K562 (cell line): ENCODE results near the gene ABITRAM.

Experiments used
- CBFB ChIP-seq: sonication (generic); formaldehyde crosslinking; IDR thresholded peaks from 2 replicates; pipeline ENCODE4 v1.4.0; 2020; ENCODE audit warnings: mild to moderate bottlenecking, missing genetic modification reagents
- CREB1 ChIP-seq, 2 experiments: sonication (generic) in 1 of 2; formaldehyde crosslinking in 1 of 2; IDR thresholded peaks; 2 replicates each; pipeline versions ENCODE4 v1.6.1 to v1.8.0; 2012 to 2022; ENCODE audit warnings: inconsistent platforms in 1 of 2, mild to moderate bottlenecking in 1 of 2, missing genetic modification reagents in 1 of 2, moderate library complexity in 1 of 2
- ELF4 ChIP-seq: fragments of 450-650 bp; formaldehyde crosslinking; IDR thresholded peaks from 2 replicates; pipeline ENCODE4 v1.4.0; 2022; ENCODE audit warnings: missing genetic modification characterization
- FOXA3 ChIP-seq, 2 experiments: fragments of 450-650 bp in 1 of 2; sonication (generic) in 1 of 2; formaldehyde crosslinking; IDR thresholded peaks in 1 of 2; conservative IDR thresholded peaks in 1 of 2; 2 replicates each; pipeline versions ENCODE4 v1.4.0 to v1.8.0; 2020 to 2022; ENCODE audit warnings: mild to moderate bottlenecking in 2 of 2, missing genetic modification reagents in 1 of 2
- GMEB1 ChIP-seq: fragments of 250-450 bp; sonication (Bioruptor Pico); IDR thresholded peaks from 2 replicates; pipeline ENCODE4 v1.4.0; 2020; ENCODE audit warnings: mild to moderate bottlenecking
- GTF2E2 ChIP-seq: fragments of 200-800 bp; sonication (Bioruptor generic); IDR thresholded peaks from 2 replicates; pipeline ENCODE4 v1.6.1; 2016; ENCODE audit warnings: missing genetic modification characterization, missing compliant biosample characterization
- MAFG ChIP-seq: fragments of 450-650 bp; conservative IDR thresholded peaks from 2 replicates; pipeline ENCODE4 v1.6.1; 2016; ENCODE audit warnings: missing genetic modification characterization, missing compliant biosample characterization
- POLR2A ChIP-seq: fragments of 450-650 bp; conservative IDR thresholded peaks from 2 replicates; pipeline ENCODE4 v1.6.1; 2016
- U2AF2 ChIP-seq: fragments of 200-400 bp; formaldehyde crosslinking; optimal IDR thresholded peaks from 2 replicates; pipeline ENCODE3; 2017; ENCODE audit warnings: low read depth, mild to moderate bottlenecking, low read length
- ZNF121 ChIP-seq: sonication (generic); formaldehyde crosslinking; conservative IDR thresholded peaks from 2 replicates; pipeline ENCODE4 v1.8.0; 2022; ENCODE audit warnings: missing genetic modification reagents

- no peak for TF ChIP-seq MAFG (tag)
- no peak for TF ChIP-seq GTF2E2
- no peak for TF ChIP-seq ZNF121
- no peak for TF ChIP-seq ELF4
- TF ChIP-seq FOXA3 (CRISPR knock-in tag; conservative IDR thresholded peaks at IDR 0.05 in 1 of 2, IDR thresholded peaks at IDR 0.05 in 1 of 2) = no peak
- no peak for TF ChIP-seq GMEB1 (CRISPR knock-in tag)
- no peak for TF ChIP-seq POLR2A
- TF ChIP-seq U2AF2 = no peak
- no peak for TF ChIP-seq CREB1 (IDR thresholded peaks at IDR 0.05)
- TF ChIP-seq CREB1 (CRISPR knock-in tag; IDR thresholded peaks at IDR 0.05) = no peak
- TF ChIP-seq CBFB (CRISPR knock-in tag) = no peak
Observed at GRCh38 chr9:108924466-108924865, 9.7 kb upstream of the ABITRAM start.
